Transverse colon (tissue), 4 donors: Measurements from ENCODE around the gene TET3.

Experiments used
- CTCF ChIP-seq, 5 experiments: fragments of 200-600 bp in 3 of 5; fragments of 450-650 bp in 2 of 5; sonication (generic) in 3 of 5; IDR thresholded peaks; 1 replicate in 2 of 5; 2 replicates in 3 of 5; pipeline ENCODE4 v1.5.1; 2016 to 2017; ENCODE audit warnings: antibody characterized with exemption in 5 of 5, inconsistent platforms in 3 of 5, mild to moderate bottlenecking in 2 of 5, moderate library complexity in 1 of 5
- EP300 ChIP-seq: sonication (generic); formaldehyde crosslinking; IDR thresholded peaks from one replicate; pipeline ENCODE4 v1.6.1; 2017; ENCODE audit warnings: antibody characterized with exemption, low read depth
- POLR2A ChIP-seq: fragments of 450-650 bp; IDR thresholded peaks from one replicate; pipeline ENCODE4 v1.6.1; 2016; ENCODE audit warnings: antibody characterized with exemption, mild to moderate bottlenecking, moderate library complexity
- POLR2AphosphoS5 ChIP-seq, 3 donors: sonication (generic); formaldehyde crosslinking; IDR thresholded peaks; one replicate each; pipeline ENCODE4 v1.6.1; 2016; ENCODE audit warnings: antibody characterized with exemption in 3 of 3

GRCh38 chr2:73984203-73984921 lies at the start of gene TET3:
- TF ChIP-seq POLR2A (no peak), CTCF (IDR thresholded peaks at IDR 0.05) (no peak), POLR2AphosphoS5 (IDR thresholded peaks at IDR 0.05) (no peak), EP300 (no peak)
